CD4-positive, alpha-beta T cell treated with Interleukin-12 subunit alpha and Interleukin-12 subunit beta, for 1 hour (primary cell): Measurements from ENCODE around the gene LHFPL2.

ENCODE experiments used
- DNase-seq: peaks from one replicate; pipeline ENCODE4 v3.0.0-alpha.2; 2020

Gene LHFPL2

DNA sequence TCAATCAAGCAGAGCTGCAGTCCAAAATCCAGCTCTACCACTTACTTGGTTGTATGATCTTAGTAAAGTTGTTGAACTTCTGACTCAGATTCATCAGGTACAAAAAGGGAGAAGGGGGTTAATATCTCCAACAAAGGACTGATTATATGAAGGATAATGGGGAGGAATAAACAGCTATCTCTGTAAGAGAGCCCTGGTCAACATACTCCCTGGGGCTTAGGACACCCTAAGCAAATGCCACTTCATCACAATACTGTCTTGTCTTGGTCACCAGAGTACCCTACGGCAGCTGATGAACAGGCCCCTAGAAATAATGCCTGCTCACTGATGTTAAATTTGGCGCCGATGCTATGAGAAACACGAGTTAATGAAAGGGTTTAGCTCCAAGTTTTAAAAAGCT lies 34.8 kb downstream of the LHFPL2 start:
- no peak for DNase-seq

DNA sequence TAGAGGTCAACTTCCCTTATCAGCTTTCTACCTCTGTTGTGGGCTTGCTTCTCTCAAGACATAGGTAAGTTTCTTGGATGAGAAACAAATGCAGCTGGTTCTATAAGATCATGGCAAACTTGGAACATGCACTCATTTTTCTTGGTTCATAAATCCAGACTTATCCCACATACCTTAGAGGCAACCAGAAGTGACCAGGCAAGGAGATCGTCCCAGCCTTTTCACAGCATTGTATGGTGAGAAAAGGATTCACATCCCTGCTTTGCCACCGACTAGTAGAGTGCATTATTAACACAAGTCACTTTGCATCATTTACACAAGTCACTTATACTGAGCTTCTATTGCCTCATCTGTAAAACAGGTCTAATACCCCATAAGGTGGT lies 35.4 kb downstream of the LHFPL2 start:
- no peak for DNase-seq

DNA sequence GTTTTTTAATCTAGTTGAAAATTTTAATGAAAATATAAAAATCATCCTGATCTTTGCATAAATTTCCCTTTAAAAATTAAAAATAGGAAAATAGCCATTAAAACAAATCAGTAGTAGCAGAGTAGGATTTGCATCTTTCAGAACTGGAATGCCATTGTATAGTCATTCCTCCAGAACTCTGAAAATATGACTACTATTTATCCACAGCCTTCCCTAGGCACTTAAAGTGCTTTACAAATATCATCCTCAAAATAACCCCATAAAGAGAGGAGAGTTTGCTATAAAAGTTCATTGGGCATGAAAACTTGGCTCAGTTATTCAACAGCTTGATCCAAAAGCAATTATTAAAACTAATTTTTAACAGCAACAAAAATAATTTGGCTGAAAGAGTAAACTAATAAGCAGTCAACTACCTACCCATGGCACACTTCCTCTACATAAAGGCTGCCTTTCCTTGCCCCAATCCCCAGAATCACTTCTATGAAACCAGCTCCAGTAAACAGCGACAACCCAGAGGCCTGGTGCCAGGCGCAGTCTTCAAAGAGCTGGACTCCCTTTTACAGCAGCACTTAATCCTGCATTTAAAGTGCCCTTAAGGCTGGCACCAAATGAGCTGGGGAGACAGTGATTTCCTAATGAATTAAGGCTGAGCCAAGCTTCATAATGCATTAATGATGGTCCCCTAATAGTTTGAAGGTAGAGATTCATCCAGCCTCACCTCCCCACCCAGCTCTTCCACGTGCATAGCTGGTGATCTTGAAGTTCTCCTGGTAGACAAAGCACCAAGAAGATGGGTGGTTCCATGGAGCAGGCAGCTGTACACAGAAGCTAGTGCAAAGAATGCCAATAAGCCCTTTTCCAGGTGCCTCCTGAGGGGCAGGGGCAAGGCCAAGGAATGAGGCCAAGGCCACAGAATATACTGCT lies 36.1 kb downstream of the LHFPL2 start:
- DNase-seq, result no peak

- DNase-seq, result no peak
Measured at GRCh38 chr5:78611126-78611605, 37.4 kb downstream of the LHFPL2 start.

DNA sequence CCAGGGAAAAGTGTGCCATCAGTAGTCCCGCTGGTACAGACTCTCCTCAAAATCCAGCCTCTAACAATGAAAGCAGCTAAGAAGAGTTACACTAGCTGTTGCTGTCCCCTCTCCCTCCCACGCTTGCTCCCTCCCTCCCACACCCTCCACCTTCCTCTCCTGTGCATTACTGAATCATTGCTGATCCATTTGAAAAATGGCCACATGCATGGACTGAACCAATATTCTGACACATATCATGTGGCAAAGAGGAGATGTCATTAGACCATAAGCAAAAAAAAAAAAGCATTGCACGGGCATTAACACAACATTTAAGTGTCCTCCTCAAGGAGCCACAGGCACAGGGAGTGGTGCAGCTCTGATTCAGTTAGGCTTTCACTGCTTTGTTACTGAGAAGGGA lies 37.9 kb downstream of the LHFPL2 start:
- DNase-seq, result no peak

DNA sequence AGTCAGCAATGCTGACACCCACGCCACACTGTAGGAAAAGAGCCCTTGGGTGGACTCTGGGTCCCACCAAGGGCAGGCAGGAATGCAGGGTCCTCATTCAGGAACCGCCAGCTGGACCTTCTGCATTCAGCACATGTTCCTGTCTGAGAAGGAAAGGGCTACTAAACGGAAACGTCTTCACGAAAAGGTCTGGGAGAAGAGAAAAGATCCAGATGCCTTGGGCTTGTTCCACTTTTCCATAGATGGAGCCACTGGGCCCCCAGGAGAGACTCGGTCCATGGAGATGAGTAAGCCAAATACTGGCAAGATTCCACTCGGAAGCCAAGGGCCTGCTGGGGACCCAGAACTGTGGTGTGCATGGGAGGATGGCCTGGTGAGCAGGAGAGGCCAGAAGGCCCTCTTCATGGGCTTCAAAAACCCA lies 38.4 kb downstream of the LHFPL2 start:
- no peak for DNase-seq

GRCh38 chr5:78607864-78608263 lies 40.7 kb downstream of the LHFPL2 start:
- no peak for DNase-seq

GRCh38 chr5:78606241-78606640 lies 42.3 kb downstream of the LHFPL2 start:
- no peak for DNase-seq

- DNase-seq, result no peak
Measured at GRCh38 chr5:78605611-78606010, 43.0 kb downstream of the LHFPL2 start.

- DNase-seq, result no peak
Measured at GRCh38 chr5:78604689-78605285, 43.8 kb downstream of the LHFPL2 start.

DNA sequence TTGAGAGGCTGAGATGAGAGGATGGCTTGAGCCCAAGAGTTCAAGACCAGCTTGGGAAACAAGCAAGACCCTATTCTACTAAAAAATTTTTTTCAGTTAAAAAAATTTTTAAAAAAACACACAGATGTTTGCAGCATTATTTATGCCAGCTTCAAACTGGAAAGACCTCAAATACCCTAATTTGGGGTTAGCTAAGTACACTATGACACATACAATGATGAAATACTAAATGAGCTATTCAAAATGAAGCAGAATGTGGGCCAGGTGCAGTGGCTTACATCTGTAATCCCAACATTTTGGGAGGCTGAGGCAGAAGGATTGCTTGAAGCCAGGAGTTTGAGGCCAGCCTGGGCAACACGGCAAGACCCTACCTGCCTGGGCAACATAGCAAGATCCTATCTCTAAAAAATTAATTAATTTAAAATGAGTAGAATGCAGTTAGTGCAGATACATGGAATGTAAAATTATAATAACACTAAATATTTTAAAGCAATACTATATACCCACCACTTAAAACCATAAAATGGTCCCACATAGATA lies 44.9 kb downstream of the LHFPL2 start:
- DNase-seq, result no peak

GRCh38 chr5:78602400-78602799 lies 46.2 kb downstream of the LHFPL2 start:
- DNase-seq, result no peak

GRCh38 chr5:78601559-78602314 lies 46.8 kb downstream of the LHFPL2 start:
- no peak for DNase-seq

DNA sequence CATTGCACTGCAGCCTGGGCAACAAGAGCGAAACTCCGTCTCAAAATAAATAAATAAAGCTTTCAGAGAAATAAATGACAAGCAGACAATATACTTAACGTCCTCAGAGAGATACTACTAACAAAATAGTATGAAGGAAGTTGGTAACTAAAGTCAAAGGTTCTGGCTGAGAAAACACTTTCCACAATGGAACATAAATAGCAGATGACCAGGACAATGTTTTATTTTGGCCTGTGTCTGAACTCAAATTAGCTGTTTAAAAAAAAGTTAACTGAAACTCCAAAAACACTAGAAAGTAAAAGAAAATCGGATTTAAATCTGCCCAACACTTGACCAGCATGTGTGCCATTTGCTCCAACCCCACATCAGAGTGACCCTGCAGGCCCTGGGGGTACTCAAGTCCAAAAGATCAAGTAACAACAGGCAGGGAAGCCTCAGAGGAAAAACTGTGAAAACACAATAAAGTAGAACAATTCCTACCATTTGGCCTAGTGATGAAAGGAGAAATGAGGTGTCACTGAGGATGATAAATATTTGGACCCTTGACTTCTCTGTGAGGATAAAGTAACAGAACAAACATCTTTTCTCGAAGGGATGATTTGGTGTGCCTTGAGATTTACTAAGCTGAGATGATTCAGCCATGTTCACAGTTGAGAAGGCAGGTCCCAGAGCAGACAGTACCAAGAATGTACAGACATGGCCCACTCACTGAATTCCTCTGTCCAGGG lies 47.7 kb downstream of the LHFPL2 start:
- no peak for DNase-seq

DNA sequence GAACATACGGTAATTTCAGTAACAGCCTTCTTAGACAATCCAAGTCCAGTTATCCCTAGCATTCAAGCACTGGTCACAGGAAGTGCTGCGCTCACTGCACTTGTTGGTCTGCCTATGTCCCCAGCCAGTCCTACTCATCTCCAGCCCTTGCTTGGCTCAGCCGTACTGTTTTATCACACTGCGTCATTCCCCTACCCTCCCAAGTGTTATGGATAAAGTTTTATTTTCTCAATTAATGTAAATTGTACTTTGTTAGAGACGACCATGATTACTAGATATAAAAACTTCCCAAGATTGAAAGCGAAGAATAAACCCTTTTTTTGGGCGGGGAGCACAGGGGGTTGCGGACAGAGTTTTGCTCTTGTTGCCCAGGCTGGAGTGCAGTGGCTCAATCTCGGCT lies 49.6 kb downstream of the LHFPL2 start:
- DNase-seq, result no peak

GRCh38 chr5:78597974-78598371 lies 50.6 kb downstream of the LHFPL2 start:
- DNase-seq, result no peak

- no peak for DNase-seq
Measured at GRCh38 chr5:78597068-78597973, 51.3 kb downstream of the LHFPL2 start.

DNA sequence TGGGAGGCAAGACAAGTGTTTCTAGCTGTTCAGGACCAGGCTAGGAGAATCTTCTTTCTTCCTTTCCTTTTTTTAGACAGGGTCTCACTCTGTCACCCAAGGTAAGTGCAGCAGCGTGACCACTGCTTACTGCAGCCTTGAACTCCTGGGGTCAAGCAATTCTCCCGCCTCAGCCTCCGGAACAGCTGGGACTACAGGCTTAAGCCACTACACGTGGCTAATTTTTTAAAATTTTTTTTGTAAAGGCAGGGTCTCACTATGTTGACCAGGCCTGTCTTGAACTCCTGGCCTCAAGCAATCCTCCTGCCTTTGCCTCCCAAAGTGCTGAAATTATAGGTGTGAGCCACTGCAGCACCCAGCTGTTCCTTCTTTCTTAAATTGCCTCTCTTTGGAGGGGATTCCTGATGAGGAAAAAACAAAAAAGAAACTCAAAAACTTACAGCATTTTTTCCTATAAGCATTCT lies 53.1 kb downstream of the LHFPL2 start:
- no peak for DNase-seq

DNA sequence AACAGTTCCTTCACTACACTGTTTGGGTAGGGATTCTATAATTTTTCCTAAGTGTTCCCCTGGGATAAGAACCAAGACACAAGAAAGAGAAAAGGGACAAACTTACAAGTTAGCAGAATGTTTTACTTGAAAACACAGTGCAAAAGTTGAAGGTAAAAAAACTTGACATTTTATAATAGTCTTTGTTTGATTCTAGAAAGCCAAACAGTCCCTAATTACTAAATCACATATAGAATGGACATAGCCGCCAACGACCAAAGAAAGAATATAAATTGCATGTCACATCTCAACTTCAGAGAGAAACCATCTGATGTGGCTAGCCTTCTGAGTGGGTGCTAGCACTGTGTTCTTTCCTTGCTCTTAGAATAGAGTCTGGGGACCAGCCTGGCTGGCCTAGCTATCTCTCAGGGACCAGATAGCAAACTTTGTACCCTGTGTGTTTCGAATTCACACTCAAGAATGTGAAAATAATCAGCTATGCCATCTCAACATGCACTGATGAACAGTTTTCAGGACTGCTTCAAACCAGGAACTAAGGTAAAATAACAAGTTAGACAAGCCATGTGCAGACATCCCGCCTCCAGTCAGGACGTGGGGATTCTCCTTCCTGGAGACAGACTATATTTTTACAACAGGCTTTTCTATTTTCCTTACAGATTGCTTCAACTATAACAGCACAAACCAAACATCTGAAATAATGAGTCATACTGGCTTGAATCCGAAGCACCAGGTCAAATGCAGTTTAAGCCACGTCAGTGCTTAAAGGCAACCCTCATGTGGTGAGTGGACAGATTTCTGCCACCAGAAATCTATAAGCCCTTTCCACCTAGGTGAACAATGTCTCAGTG lies 53.7 kb downstream of the LHFPL2 start:
- DNase-seq, result no peak

- DNase-seq, result no peak
Measured at GRCh38 chr5:78594021-78594420, 54.6 kb downstream of the LHFPL2 start.
